Tibial artery (tissue), 4 donors: ENCODE data around the gene PIAS1.

Experiments
- DNase-seq, 2 donors: peaks; one replicate each; pipeline ENCODE4 v3.0.0-alpha.2; 2019
- H3K27ac ChIP-seq, 2 donors: fragments of 200-600 bp; sonication (generic) in 1 of 2; 1 replicate in 1 of 2; 2 replicates in 1 of 2; pipeline ENCODE4 v1.5.1; 2018 to 2019; ENCODE audit warnings: mild to moderate bottlenecking in 1 of 2
- H3K27me3 ChIP-seq, 2 donors: fragments of 200-600 bp; sonication (generic) in 1 of 2; one replicate each; pipeline versions ENCODE4 v1.5.1 to v1.6.0; 2016 to 2019
- H3K36me3 ChIP-seq, 3 donors: fragments of 200-600 bp; sonication (generic) in 2 of 3; one replicate each; pipeline ENCODE4 v1.5.1; 2016 to 2019; ENCODE audit warnings: mild to moderate bottlenecking in 2 of 3
- H3K4me1 ChIP-seq, 4 donors: fragments of 200-600 bp; sonication (generic) in 2 of 4; 1 replicate in 3 of 4; 2 replicates in 1 of 4; pipeline ENCODE4 v1.5.1; 2016 to 2019
- H3K4me3 ChIP-seq, 2 donors: fragments of 200-600 bp; sonication (generic) in 1 of 2; 1 replicate in 1 of 2; 2 replicates in 1 of 2; pipeline ENCODE4 v1.5.1; 2018 to 2019; ENCODE audit warnings: mild to moderate bottlenecking in 2 of 2
- H3K9me3 ChIP-seq, 3 donors: fragments of 200-600 bp; sonication (generic) in 1 of 3; one replicate each; pipeline ENCODE4 v1.5.1; 2016 to 2019
- intact Hi-C: fragments of 100-400 bp; cut with DNase I; formaldehyde crosslinking; loops from one replicate; pipeline ENCODE4 v1.15.0; 2023; ENCODE audit warnings: low total_unique reads
- TF ChIP-seq, protein P1 (sequence below), 2 experiments: fragments of 200-600 bp in 1 of 2; fragments of 450-650 bp in 1 of 2; IDR thresholded peaks; one replicate each; pipeline ENCODE4 v1.5.1; 2017 to 2019; ENCODE audit warnings: antibody characterized with exemption in 2 of 2, mild to moderate bottlenecking in 1 of 2, moderate library complexity in 1 of 2

PIAS1 gene

GRCh38 chr15:68196445-68197169 is 142.5 kb downstream of the PIAS1 start:
- intact Hi-C loops: no loop called here

GRCh38 chr15:68197170-68197492 is 143.0 kb downstream of the PIAS1 start:
- H3K27me3 ChIP-seq: no peaks in the 10 kb centered on the region
- H3K27ac ChIP-seq: no peak overlapping the region
- TF ChIP-seq, protein P1, sequence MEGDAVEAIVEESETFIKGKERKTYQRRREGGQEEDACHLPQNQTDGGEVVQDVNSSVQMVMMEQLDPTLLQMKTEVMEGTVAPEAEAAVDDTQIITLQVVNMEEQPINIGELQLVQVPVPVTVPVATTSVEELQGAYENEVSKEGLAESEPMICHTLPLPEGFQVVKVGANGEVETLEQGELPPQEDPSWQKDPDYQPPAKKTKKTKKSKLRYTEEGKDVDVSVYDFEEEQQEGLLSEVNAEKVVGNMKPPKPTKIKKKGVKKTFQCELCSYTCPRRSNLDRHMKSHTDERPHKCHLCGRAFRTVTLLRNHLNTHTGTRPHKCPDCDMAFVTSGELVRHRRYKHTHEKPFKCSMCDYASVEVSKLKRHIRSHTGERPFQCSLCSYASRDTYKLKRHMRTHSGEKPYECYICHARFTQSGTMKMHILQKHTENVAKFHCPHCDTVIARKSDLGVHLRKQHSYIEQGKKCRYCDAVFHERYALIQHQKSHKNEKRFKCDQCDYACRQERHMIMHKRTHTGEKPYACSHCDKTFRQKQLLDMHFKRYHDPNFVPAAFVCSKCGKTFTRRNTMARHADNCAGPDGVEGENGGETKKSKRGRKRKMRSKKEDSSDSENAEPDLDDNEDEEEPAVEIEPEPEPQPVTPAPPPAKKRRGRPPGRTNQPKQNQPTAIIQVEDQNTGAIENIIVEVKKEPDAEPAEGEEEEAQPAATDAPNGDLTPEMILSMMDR (IDR thresholded peaks at IDR 0.05): no peak
- DNase-seq: no peak
- intact Hi-C loops: no loop called here
- no peak overlapping the region for H3K4me3 ChIP-seq
- peaks cover 0 to 13% (median 10%) of the 10 kb centered on the region in 3 donors for H3K36me3 ChIP-seq
- H3K9me3 ChIP-seq: no peaks in the 10 kb centered on the region
- peaks cover 0 to 16% (median 8%) of the 10 kb centered on the region in 4 donors for H3K4me1 ChIP-seq

More at GRCh38 chr15:68196445-68197169, 142.5 kb downstream of the PIAS1 start:
- peaks cover 0 to 19% (median 15%) of the 10 kb centered on the region in 3 donors for H3K36me3 ChIP-seq
- no peaks in the 10 kb centered on the region for H3K9me3 ChIP-seq
- H3K27ac ChIP-seq: no peak overlapping the region
- TF ChIP-seq, protein P1 (IDR thresholded peaks at IDR 0.05): no peak
- no peaks in the 10 kb centered on the region for H3K27me3 ChIP-seq
- H3K4me3 ChIP-seq: no peak overlapping the region
- no peak for DNase-seq
- peaks cover 0 to 16% (median 8%) of the 10 kb centered on the region in 4 donors for H3K4me1 ChIP-seq

DNA sequence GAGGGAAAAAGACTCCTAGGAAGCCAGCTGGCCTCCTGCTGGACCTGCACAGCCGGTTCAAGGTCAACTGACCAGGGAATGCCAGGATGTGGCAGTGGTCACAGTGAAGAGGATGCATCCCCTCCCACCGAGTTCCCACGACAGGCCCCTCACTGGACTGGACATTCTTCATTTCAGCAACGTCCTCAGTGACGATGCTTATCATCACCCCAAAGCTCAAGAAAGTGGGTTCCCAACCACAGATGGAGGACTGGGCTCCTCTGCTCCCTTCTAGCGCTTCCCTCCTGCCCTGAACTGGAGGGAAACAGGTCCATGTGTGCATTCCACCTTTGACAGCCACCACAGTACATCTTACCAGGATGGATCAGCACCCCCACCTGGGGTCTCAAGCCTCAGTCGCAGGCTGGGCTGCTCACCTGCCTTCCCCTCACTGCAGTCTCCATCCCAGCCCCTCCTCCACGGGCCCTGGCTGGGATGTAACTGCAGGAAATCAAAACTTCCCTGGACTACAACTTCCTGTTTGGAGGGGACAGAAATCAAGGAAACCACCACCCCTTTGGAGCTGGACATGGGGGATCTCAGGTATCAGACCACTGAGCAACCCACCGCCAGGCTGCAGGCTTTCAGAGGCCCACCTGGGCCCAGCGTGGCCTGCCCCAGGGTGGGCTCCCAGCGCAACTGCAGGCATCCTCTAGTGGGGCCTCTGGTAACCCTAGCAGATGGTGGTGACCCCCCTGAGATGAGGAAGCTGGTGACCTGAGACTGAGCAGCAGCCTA is 143.7 kb downstream of the PIAS1 start:
- Histone ChIP-seq H3K27ac (no peak overlapping the region), H3K9me3 (no peaks in the 10 kb centered on the region), H3K27me3 (no peaks in the 10 kb centered on the region), H3K4me1 (peaks cover 0 to 16% (median 8%) of the 10 kb centered on the region in 4 donors), H3K36me3 (peaks cover 0 to 7% (median 3%) of the 10 kb centered on the region in 3 donors), H3K4me3 (no peak overlapping the region)
- intact Hi-C loops: no loop called here
- no peak for DNase-seq
- TF ChIP-seq, protein P1 (IDR thresholded peaks at IDR 0.05): no peak

GRCh38 chr15:68199340-68199739 is 145.2 kb downstream of the PIAS1 start:
- DNase-seq: no peak
- H3K27ac ChIP-seq: no peak overlapping the region
- peaks cover 0 to 2% of the 10 kb centered on the region in 2 donors for H3K27me3 ChIP-seq
- no peak overlapping the region for H3K4me3 ChIP-seq
- H3K9me3 ChIP-seq: no peaks in the 10 kb centered on the region
- TF ChIP-seq, protein P1 (IDR thresholded peaks at IDR 0.05): no peak
- no peaks in the 10 kb centered on the region for H3K36me3 ChIP-seq
- H3K4me1 ChIP-seq: peaks cover 0 to 16% (median 8%) of the 10 kb centered on the region in 4 donors
- intact Hi-C loops: no loop called here

GRCh38 chr15:68200016-68200861 is 146.1 kb downstream of the PIAS1 start:
- DNase-seq: no peak
- Histone ChIP-seq H3K9me3 (no peaks in the 10 kb centered on the region), H3K4me3 (no peak overlapping the region), H3K27ac (no peak overlapping the region), H3K4me1 (peaks cover 0 to 25% (median 12%) of the 10 kb centered on the region in 4 donors), H3K27me3 (peaks cover 0 to 5% of the 10 kb centered on the region in 2 donors), H3K36me3 (no peaks in the 10 kb centered on the region)
- intact Hi-C loops: no loop called here
- TF ChIP-seq, protein P1 (IDR thresholded peaks at IDR 0.05): no peak
